ENCODE results near the gene ATPAF1.

Gene ATPAF1

DNA sequence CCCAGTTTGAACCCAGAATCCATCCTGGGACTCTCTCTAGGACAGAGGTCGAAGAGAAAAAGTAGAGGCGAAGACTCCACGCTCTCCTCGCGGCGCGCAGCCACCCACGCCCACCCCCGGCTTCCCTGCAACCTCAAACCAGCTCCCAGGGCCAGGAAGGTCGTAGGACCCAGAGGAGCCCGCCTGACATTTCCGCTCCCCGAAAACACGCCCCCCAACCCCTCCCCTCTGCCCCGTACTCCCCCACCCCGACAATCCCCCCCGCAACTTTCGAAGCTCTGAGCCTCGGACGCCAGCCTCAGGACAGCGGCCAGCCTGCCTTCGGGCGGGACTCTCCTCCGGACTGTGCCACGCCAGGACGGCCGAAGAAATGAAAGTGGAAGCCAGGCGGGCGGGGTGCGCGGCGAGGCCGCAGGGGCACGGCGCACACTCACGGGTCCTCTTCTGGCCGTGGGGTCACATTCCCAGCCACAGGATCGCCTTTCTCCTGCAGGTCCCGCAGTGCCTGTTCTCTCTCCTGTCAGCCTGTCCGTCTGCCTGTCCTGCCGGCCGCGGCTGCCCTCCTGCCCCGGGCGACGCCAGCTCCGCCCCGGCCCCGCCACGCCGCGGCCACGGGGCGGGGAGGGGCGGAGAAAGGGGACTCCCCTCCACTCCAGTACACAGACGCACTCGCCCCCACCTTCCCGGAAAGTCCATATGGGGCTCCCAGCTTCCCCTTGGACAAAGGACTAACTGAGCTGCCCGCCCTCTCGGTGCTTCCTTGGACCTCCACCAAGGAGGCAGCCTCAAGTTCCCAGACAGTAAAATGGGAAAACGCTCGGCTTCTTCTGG is 51.7 kb downstream of the ATPAF1 start, which contains the start of gene MOB3C:
Gene MOB3C, minus strand, starts transcription at position 535 of the 831 bp plus-strand sequence. CDS start 3,490 bp downstream, outside the sequence.
- DNase-seq (ENCODE audit: low read depth in 2 of 2): peak; percentile 57 to 75

DNA sequence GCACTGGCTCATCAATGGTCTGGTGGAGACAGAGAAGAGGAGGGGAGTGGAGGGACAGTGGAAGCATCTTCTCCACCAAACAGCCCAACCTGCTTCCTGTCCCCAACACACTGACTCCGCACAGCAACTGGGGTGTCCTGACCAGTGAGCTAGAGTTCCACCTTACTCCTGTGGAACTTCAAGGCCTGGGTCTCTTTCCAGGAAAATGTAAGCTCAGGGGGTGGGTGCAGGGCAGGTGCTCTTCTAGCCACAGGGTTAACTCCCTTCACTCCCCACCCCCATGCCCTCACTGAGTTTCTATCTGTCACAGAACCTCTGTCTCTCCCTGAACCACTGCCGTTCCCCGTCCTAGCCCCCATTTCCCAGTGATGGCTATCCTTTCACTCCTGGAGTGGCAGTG is 52.4 kb downstream of the ATPAF1 start:
- DNase-seq (ENCODE audit: low read depth in 2 of 2): no peak

DNA sequence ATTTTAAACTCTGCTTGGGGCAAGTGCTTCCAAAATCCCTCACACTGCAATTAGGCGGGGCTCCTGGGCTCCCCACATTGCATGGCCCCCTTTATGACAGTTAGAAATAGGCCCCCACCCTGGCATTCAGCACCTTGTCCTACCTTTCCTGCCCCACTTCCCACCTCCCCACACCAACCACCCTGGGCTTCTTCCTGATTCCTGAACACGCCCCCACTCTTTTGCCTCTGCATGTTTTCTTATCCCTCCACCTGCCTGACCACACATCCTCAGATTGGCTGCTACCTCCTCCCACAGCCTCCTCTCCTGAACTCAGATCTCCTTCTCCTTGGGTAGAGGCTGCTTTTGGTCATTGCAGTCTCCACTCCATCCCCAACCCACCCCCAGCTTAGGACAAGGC is 53.1 kb downstream of the ATPAF1 start:
- no peak for DNase-seq (ENCODE audit: low read depth in 2 of 2)

DNA sequence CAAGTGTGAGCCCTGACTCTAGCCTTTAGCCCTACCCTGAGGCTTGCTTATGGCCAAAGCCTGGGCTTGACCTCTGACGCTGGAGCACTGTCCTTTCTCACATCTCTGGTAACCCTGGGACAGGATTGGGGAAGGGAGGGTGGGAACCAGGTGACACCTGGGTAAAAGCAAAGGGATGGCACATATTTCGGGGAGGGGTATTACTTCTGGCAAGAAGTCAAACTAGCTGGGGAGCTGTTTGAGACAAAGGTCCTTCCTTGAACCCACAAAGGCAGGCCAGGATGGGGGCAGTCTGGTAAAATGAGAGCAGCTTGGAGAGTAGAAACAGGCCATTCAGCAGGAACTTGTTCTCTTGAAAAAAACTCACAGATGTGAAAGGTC is 53.6 kb downstream of the ATPAF1 start:
- no peak for DNase-seq (ENCODE audit: low read depth in 2 of 2)

DNA sequence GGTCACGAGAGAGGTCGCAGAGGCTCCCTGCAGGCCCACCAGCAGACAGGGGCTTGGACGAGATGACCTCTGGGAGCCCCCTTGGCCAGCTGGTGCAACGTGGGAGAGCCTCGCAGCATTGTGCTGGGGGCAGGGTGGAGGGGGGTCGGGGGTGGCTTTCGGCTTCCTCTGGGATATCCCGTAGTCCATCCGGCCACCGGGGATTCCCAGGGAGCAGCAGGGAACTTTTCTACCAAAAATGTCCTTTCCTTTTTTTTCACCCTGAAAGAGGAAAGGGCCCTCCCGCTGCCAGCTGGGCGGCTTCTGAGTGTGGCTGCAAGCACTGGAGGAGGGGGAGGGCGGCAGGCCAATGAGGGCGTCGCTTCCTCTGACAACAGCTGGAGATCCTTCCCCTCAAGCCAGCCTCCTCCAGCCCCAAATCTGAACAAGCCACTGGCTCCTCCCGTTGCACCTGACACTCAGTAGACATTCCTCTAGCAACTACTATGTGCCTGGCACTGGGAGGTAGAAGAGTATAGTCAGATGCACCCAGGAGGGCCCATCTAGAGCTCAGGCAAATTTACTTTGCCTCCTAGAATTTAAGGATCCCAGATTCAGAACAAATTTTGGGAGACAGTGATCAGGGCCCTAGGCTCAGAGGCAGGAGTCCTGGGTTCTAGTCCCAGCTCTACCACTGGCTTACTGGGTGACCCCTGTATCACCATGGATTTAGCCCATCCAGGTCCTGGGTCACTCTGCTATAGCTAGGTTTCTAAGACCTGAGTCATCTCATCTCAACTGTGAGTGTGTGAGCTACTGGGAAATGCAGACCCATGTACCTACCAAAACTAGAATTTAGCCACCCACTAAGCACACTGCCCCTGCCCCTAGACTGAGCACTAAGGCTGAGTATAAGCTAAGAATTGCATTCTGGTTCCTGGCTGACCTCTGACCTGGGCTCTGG is 54.2 kb downstream of the ATPAF1 start:
- DNase-seq (ENCODE audit: low read depth in 2 of 2): no peak

DNA sequence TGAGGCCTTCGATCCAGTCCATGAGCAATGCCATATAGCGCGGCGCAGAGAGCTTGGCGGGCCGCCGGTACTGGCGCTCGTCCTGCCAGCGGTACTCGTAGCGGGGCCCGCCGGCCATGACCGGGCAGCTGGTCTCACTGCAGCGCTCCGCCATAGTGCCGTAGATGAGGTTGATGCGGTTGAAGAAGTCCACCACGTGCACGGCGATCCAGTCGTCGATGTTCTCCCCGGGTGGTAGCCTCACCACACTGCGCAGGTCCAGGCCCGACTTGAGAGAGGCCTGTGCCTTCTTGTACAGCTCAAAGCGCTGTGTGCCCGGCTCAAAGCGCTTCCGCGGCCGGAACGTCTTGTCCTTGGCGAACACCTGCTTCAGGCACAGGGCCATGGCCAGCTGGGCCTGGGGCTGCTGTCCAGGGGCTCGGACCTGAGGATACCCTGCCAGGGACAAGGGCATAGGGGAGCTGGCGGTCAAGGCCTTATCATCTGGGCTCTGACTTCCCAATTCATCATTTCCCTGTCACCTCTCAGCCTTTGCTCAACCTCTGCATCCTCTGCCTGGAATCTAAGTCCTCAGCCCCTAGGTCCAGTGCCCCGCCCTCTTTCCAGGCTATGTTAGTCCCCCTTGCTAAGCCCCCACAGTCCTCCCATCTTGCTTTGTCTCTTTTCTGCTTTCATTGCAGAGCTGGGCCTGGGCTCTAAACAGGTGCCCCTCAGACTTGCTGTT is 55.1 kb downstream of the ATPAF1 start:
- DNase-seq (ENCODE audit: low read depth in 2 of 2): no peak

DNA sequence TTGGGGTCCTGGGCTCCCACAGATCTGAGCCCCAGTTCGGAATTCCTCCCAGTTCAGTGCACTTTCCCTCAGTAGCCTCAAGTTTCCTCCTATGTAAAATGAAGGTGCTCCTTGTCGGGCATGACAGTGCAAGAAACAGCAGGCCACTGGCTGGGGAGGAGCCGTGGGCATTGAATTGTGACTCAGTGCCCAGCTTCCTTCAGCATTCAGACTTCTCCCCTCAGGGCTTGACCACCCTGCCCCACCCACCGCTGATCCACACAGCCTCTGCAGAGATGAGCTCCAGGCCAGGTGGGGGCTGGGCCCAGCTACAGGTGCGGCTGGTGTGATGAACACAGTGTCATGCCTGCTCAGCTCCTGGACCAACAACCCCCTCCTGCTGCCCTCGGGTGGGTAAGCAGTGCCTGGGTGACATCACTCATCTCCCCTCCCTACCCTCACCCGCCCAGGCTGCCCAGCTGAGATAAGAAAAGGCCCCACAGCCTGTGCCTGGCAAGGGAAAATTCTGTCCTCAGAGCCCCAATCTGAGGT is 56.4 kb downstream of the ATPAF1 start:
- no peak for DNase-seq (ENCODE audit: low read depth in 2 of 2)

DNA sequence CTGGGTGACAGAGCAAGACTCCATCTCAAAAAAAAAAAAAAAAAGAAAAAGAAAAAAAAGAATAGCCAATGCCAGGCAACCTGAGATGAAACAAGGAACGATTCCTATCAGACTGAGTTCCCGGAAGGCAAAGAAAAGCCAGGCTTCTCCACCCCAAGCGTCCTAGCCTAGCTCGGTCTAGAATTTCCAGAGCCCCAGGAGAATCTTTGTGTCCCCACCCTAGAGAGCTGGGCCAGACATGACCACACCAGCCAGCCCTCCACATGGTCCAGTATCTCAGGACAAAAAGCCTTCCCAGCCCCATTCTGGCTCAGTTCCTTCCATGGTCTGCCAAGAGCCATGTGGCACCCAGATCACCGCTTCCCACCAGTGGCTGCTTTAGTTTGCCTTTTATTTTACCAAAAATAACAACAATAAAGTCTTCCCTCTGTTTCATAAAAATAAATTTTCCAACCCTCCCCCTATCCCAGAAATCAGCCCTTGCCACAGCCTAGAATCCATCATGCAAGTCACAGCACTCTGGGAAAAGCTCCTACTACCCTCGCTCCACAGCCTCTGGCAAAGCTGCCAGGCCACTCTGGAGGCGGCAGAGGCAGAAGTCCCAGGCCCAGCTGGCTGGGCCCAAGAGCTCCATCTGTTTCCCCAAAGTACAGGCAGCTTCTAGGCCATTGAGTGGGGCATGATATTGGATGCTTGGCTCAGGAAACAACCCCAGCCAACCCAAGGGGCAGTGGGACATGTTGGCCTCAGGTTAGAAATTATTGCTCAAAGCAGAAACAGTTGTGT is 60.6 kb downstream of the ATPAF1 start:
- DNase-seq (ENCODE audit: low read depth in 2 of 2): no peak

DNA sequence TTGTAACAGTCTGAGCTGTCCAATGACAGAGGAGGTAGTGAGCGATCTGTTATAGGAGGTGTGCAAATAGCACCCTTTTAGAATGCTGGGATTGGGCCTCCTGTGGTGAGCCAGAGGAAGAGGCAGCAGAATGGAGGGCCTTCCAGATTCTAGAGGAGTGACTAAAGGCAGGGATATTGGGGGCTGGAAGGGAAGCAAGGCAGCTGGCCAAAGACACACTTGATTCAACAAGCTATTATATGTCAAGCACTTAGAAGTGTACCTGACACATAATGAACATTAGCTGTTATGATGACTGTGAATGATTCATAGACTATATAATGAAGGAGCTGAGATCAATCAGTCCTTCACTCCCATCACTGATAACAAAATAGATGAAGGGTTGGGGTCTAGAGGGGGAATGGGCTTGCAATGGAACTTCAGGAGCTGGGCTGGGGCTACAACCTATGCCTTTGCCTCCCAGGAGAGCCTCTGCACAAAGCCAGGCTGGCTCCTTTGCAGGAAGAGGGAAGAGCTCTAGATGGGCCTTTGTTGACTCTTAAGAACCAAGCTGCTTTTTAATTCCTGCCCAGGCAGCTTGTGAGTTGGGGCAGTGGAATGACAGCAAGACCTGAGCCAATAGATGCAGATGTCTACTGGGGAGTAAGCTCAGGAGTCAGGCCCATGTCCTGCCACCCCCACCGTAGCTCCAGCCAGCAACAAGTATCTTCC is 61.8 kb downstream of the ATPAF1 start:
- no peak for DNase-seq (ENCODE audit: low read depth in 2 of 2)

DNA sequence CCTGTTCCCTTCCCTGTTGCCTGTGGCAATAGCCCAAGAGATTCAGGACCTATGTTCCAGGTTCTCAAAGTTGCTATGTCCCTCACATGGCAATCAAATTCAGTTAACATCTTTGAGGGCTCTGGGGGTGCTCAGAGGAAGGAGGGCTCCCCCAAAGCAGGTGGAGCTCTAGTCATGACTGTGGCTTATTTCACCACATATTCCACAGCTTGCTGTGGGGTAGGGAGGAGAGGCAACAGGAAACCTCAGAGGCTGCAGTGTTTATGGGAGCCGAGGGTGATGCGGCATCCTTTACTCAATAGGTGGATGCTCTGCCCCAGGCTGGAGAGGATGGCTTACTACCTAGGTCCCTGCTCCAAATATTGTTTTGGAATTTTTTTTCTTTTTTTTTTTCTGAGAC is 62.9 kb downstream of the ATPAF1 start:
- DNase-seq (ENCODE audit: low read depth in 2 of 2): no peak

DNA sequence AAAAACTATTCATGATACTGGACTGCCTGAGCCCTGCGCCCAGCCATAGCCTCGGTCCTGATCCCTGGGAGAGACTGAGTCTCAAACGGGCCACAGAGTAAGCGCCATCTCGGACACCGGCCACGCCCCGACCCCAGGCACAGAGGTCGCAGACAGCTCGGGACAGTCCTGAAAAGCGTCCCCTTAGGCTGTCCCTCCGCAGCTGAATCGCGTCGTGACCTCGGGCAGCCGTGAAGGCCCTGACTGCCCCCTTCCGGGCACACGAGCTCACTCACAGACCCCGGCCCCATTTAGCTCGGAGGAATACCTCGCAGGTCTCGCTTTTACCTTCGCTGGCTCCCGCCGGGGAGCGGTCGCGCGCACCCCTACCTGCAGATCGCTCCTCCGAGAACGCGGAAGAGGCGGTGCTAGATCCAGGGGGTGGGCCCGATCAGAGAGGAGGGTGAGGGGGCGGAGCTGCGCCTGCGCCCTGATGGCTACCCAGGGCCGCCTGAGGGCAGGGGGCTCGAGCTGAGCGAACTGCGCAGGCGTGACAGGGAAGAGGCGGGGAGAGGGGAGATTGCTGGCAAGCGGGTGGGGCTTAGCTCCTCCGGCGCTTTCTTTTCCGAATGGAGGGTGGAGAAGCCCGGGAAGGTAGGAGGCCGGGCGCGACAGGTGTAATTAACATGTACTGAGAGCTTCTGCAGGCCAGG is 64.2 kb downstream of the ATPAF1 start, which contains the start of gene MKNK1:
Gene MKNK1, minus strand, starts transcription at position 411 of the 692 bp plus-strand sequence. CDS start 20,941 bp downstream, outside the sequence.
- DNase-seq (ENCODE audit: low read depth in 2 of 2): peak; percentile 98 to 99

DNA sequence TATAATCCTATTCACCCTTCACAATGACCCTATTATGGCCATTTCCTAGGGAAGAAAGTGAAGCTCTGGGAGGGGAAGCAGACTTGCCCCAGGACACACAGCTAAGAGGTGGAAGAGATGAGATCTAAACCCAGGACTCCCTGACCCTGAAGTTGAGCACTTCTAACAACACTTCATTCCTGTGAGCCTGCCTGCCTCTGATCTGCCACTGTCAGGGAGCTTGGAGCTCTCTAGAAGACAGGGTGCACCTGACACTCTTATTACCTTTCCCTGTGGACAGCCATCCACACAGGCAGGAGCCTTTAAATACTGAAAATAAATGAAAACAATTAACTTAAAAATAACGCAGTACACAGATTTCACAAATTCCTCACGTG is 64.7 kb downstream of the ATPAF1 start:
- DNase-seq (ENCODE audit: low read depth in 2 of 2): no peak

DNA sequence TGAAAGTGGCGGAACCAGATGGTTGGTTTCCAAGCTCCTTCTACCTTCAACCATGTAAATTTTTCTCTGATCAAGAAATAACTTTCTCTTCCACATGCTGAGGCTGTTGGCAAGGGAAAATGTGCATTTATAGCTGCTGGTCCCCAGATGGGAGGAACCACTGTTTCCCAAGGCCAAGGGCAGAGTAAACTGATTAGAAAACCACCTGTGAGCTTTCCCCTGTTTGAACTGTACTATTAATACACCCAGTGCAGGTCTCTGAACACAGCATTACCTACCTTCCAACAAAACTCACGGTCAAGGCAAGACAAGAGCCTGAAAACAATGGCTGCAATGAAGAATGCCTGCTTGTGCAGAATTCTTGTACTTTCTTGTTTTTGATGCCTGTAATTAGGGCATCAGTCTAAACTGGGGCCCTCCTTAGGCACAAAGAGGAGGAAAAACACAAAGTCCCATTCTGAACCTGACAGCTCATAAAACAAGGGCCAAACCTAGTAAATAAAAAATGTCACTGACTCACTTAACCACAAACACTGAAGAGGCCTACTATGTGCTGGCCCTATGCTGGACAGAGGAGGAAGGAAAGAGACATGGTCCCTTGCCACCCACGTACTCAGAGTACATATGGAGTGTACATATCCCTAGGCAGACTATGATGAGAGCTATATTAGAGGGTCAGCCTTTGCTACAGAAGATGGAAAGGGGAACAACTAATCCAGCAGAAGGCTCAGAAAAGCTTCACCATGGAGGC is 66.7 kb downstream of the ATPAF1 start:
- DNase-seq (ENCODE audit: low read depth in 2 of 2): no peak

DNA sequence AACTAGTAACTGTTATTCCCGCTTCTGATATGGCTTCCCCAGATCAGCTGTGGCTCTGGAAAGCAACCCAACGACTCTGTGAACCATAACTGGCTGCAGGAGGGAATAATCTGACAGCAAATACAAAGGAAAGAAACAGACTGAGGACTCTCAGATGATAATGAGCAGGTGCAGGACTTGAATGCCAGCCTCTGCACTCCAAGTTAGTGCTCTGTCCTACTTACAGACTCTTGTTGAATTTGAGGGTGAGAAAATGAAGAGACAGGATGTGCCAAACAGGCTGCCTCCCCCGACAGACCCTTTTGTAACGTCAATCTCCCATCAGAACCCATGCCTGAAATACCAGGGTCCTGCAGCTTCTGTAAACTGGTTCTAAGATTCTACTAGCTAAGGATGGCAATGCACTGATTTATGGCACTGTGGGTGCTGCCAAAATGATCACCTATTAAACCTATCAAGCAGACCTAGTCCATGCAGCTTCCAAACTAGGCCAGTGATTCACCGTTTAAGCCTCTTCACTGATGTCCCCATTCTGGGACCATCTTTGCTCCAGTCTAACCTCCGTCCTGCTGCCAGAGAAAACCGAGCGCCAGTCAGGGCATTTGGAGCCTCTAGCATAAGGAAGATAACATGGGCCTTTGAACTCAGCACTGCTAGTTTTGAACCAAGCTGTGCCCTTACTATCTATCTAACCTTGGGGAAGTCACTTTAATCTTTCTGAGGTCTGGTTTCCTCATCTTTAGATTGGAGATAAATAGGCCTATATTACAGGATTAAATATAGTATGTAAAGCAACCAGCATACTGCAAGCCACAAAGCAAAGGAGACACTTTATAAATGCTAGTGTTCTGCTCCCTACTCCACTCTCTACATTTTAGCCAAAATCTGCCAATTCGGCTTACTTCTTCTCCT is 68.8 kb downstream of the ATPAF1 start:
- no peak for DNase-seq (ENCODE audit: low read depth in 2 of 2)

DNA sequence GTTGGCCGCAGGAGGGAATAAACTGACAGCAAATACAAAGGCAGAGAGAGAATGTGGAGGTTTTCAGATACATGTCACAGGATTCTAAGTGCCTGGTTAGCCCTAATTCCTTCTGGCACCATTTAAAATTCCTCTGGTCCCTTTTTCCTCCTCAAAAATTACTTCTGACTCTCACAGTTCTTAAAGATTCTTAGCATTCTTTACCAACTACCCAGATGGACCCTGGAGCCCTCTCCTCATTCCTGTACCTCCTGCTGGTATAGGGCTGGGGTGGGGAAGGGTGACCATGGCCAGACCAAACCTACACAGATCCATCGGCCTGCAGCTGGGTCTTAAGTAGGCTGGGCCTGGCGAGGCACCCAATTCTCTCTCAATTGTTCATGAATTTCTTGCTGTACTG is 71.3 kb downstream of the ATPAF1 start:
- DNase-seq (ENCODE audit: low read depth in 2 of 2): no peak

DNA sequence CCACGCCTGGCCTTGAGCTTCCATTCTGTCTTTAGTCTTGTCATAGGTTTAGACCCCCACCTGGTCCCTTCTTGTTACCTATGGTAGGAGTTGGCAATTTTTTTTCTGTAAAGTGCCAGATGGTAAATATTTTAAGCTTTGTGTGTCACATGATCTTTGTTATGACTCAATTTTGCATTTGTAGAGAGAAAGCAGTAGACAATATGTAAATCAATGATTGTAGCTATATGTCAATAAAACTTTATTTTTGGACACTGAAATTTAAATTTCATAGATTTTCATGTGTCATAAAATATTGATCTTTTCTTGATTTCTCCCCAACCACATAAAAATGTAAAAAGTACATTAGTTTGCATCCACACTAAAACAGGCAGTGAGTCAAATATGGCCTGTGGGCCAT is 72.1 kb downstream of the ATPAF1 start:
- no peak for DNase-seq (ENCODE audit: low read depth in 2 of 2)

DNA sequence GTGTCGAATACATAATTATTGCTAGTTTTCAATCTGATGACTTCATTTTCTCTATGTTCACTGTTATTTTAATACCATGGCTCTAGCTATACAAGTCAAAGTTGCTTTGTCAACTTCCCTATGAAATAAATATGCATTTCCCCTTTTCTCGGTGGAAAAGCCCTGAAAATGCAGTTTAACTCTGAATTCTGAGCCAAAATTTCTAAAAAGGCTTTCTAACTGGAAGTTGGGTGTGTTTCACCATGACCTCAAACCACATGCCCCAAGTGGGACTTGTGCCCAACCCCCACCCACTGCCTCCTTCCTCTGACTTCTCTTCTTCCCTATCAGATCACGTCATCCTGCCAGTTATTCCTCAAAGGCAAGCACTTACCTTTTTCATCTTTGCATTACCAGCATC is 73.0 kb downstream of the ATPAF1 start:
- DNase-seq (ENCODE audit: low read depth in 2 of 2): no peak

DNA sequence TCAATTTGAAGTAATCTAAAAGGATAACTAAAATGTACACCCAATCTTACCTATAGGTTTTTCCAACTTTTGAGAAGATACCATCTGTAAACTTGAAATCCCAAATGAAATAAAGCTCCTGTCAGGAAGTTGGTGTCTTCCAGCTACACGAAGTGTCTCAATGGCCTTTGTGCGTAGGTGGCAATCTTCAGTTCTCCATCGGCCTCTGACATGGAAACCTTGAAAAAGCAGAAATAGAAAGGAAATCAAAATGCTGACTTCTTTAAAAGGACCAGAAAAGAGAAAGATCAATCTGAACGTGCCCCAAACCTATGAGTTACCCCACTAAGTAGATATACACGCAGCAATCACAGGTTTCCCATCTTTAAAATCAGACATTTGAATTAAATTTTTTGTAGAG is 74.1 kb downstream of the ATPAF1 start:
- DNase-seq (ENCODE audit: low read depth in 2 of 2): no peak
